Neural progenitor cell (in vitro differentiated cells): ENCODE data around the gene PLA2G4B. TPM values are rescaled to one million over a fixed set of nuclear protein-coding genes. Genes with fewer than 3 reads are reported as not detected.

ENCODE experiments used
- DNase-seq: peaks from one replicate; pipeline ENCODE4 v3.0.0-alpha.2; 2016; ENCODE audit warnings: low spot score
- H2AFZ ChIP-seq: fragments of 200-600 bp; sonication (generic); replicated peaks from 2 replicates; pipeline ENCODE4 v1.6.1; 2016; ENCODE audit warnings: antibody characterized with exemption
- H3F3A ChIP-seq: fragments of 200-600 bp; sonication (generic); 2 replicates; pipeline ENCODE4 v1.6.1; 2016; ENCODE audit warnings: antibody characterized with exemption, low read depth
- H3K27ac ChIP-seq: fragments of 200-600 bp; sonication (generic); 2 replicates; pipeline ENCODE4 v1.5.1; 2016; ENCODE audit warnings: mild to moderate bottlenecking
- H3K27me3 ChIP-seq: fragments of 200-600 bp; sonication (generic); 2 replicates; pipeline ENCODE4 v1.6.1; 2016; ENCODE audit warnings: mild to moderate bottlenecking, moderate library complexity
- H3K36me3 ChIP-seq: fragments of 200-600 bp; sonication (generic); 2 replicates; pipeline ENCODE4 v1.5.1; 2016
- H3K4me1 ChIP-seq: fragments of 200-600 bp; sonication (generic); 2 replicates; pipeline ENCODE4 v1.6.1; 2016; ENCODE audit warnings: mixed run types
- H3K4me2 ChIP-seq: fragments of 200-600 bp; sonication (generic); 2 replicates; pipeline ENCODE4 v1.6.1; 2016
- H3K4me3 ChIP-seq: fragments of 200-600 bp; sonication (generic); 2 replicates; pipeline ENCODE4 v1.5.1; 2016
- H3K79me2 ChIP-seq: fragments of 200-600 bp; sonication (generic); 2 replicates; pipeline ENCODE4 v1.6.1; 2016; ENCODE audit warnings: low read depth
- H3K9ac ChIP-seq: fragments of 200-600 bp; sonication (generic); 2 replicates; pipeline ENCODE4 v1.6.1; 2016
- H3K9me3 ChIP-seq: fragments of 200-600 bp; sonication (generic); 2 replicates; pipeline ENCODE4 v1.5.1; 2016; ENCODE audit warnings: low read depth
- H4K20me1 ChIP-seq: fragments of 200-600 bp; sonication (generic); 2 replicates; pipeline ENCODE4 v1.6.1; 2016; ENCODE audit warnings: low read depth
- H3K27ac Mint-ChIP-seq: 3 replicates; pipeline ENCODE4 v1.8.0; 2021; ENCODE audit warnings: mixed read lengths
- H3K27me3 Mint-ChIP-seq: 2 replicates; pipeline ENCODE4 v1.8.0; 2022; ENCODE audit warnings: low read depth, mild to moderate bottlenecking, inconsistent platforms, moderate library complexity, mixed read lengths; ENCODE audit not compliant: insufficient read depth
- H3K36me3 Mint-ChIP-seq: 3 replicates; pipeline ENCODE4 v1.8.0; 2021; ENCODE audit warnings: mixed read lengths
- H3K4me1 Mint-ChIP-seq: 3 replicates; pipeline ENCODE4 v1.8.0; 2021; ENCODE audit warnings: mixed read lengths
- H3K4me3 Mint-ChIP-seq: 3 replicates; pipeline ENCODE4 v1.8.0; 2021; ENCODE audit warnings: mild to moderate bottlenecking, moderate library complexity, mixed read lengths
- H3K9me3 Mint-ChIP-seq: 3 replicates; pipeline ENCODE4 v1.8.0; 2020; ENCODE audit warnings: mixed read lengths
- EZH2 ChIP-seq: fragments of 200-600 bp; sonication (generic); IDR thresholded peaks from 2 replicates; pipeline ENCODE4 v1.6.1; 2017; ENCODE audit warnings: antibody characterized with exemption, mild to moderate bottlenecking, moderate library complexity
- EZH2phosphoT487 ChIP-seq: fragments of 200-600 bp; sonication (generic); IDR thresholded peaks from 2 replicates; pipeline ENCODE4 v1.6.1; 2017; ENCODE audit warnings: antibody characterized with exemption
- total RNA-seq: library from RNA; depleted of rRNA; stranded (reverse); fragments of >200 nt; gene quantifications from 2 replicates; pipeline ENCODE4 v1.2.3, GENCODE V29; 2015; ENCODE audit warnings: low replicate concordance
- TF ChIP-seq, protein P1 (sequence below): fragments of 200-600 bp; sonication (generic); IDR thresholded peaks from 2 replicates; pipeline ENCODE4 v1.5.1; 2017; ENCODE audit warnings: antibody characterized with exemption, mild to moderate bottlenecking

Gene PLA2G4B
- total RNA-seq, 1 donor from 2014 or later, result 2.0 TPM

GRCh38 chr15:41809121-41809520, 29.5 kb upstream of the PLA2G4B start:
- Histone ChIP-seq H3K79me2 (no peaks in the 10 kb centered on the region), H2AFZ (no peak overlapping the region), H3F3A (no peaks in the 10 kb centered on the region), H3K4me1 (no peaks in the 10 kb centered on the region), H3K27me3 (no peaks in the 10 kb centered on the region), H3K9me3 (no peaks in the 10 kb centered on the region), H3K4me3 (no peak overlapping the region), H3K4me2 (no peak overlapping the region), H3K27ac (no peak overlapping the region), H4K20me1 (no peaks in the 10 kb centered on the region), H3K36me3 (no peaks in the 10 kb centered on the region), H3K9ac (no peak overlapping the region)
- Mint-ChIP-seq H3K27me3 (no peaks in the 10 kb centered on the region), H3K9me3 (no peaks in the 10 kb centered on the region), H3K36me3 (peaks cover 4% of the 10 kb centered on the region), H3K4me1 (peaks cover 12% of the 10 kb centered on the region), H3K27ac (no peak overlapping the region), H3K4me3 (no peak overlapping the region)
- no peak for DNase-seq
- TF ChIP-seq EZH2phosphoT487 (no peak), EZH2 (no peak)

DNA sequence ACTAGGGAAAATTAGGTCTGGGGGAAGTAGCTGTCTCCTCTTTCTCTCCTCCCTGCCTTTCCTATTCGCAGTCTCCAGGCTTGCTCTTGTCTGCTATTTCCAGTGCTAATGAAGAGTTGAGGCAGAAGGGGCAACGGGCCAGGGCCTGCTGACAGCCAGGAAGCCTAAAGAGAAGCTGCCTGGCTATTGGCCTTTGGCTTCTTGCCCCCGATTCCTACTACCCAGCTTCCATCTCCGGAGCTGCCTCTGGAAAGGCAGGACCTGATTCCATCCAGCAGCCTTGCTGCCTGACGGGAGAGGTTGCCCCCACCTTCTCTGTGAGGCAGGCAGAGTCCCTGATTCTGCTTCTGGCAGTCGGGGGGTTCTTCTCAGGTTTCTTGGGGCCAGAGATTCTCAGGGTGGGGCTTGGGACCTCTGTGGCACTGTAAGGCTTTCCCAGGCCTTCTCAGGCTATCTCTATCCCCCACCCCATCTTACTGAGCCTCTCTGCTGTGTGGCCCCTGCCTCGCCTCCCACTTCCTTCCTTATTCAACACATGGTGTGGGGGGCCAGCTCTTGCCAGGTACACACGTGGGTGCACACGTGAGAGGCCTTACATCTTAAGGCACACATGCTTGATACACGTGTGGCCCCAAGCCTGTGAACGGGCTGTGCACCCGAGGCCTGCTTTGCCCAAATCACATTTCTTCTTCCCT, 29.0 kb upstream of the PLA2G4B start:
- Histone ChIP-seq H3K4me2 (no peak overlapping the region), H3K9ac (no peak overlapping the region), H3K27ac (no peak overlapping the region), H3K9me3 (no peaks in the 10 kb centered on the region), H3K4me3 (no peak overlapping the region), H3K36me3 (no peaks in the 10 kb centered on the region), H4K20me1 (no peaks in the 10 kb centered on the region), H2AFZ (no peak overlapping the region), H3K27me3 (no peaks in the 10 kb centered on the region), H3K4me1 (no peaks in the 10 kb centered on the region), H3F3A (no peaks in the 10 kb centered on the region), H3K79me2 (no peaks in the 10 kb centered on the region)
- H3K4me1 Mint-ChIP-seq, result peaks cover 7% of the 10 kb centered on the region
- no peaks in the 10 kb centered on the region for H3K9me3 Mint-ChIP-seq
- H3K27me3 Mint-ChIP-seq, result no peaks in the 10 kb centered on the region
- DNase-seq, result no peak
- H3K36me3 Mint-ChIP-seq, result peaks cover 4% of the 10 kb centered on the region
- no peak overlapping the region for H3K4me3 Mint-ChIP-seq
- H3K27ac Mint-ChIP-seq, result no peak overlapping the region
- TF ChIP-seq EZH2phosphoT487 (no peak), EZH2 (no peak)
- TF ChIP-seq, protein P1, sequence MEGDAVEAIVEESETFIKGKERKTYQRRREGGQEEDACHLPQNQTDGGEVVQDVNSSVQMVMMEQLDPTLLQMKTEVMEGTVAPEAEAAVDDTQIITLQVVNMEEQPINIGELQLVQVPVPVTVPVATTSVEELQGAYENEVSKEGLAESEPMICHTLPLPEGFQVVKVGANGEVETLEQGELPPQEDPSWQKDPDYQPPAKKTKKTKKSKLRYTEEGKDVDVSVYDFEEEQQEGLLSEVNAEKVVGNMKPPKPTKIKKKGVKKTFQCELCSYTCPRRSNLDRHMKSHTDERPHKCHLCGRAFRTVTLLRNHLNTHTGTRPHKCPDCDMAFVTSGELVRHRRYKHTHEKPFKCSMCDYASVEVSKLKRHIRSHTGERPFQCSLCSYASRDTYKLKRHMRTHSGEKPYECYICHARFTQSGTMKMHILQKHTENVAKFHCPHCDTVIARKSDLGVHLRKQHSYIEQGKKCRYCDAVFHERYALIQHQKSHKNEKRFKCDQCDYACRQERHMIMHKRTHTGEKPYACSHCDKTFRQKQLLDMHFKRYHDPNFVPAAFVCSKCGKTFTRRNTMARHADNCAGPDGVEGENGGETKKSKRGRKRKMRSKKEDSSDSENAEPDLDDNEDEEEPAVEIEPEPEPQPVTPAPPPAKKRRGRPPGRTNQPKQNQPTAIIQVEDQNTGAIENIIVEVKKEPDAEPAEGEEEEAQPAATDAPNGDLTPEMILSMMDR, result no peak

DNA sequence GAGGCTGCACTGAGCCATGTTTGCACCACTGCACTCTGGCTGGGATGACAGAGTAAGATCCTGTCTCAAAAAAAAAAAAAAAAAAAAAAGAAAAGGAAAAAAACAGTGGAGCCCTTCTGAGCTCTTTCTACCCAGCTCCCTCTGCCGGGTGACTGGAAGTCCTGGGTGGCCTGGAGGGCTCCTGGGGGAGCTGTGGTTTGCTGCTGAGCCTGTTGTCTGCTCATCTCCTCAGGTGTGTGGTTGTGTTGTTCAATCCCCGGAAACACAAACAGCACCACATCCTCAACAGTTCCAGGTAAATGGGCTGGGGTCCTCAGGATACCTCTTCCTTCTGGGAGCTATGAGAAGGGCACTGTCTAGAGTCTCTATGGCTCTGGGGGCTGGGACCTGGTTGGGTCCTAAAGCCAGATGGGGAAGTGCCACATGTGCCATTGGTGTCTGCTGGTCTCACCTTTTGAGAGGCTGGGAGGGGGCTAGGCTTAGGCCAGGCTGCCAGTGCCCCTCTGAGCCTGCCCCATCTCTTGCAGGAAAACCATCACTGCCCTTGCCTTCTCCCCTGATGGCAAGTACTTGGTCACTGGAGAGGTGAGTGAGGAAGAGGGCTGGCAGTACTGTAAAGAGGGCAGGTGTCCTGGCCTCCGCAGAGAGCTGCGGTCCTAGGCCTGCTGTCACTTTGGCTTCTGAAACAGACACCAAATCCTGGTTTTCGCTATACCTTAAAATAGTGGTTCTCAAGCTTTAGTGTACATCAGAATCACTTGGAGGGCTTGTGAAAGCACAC, 27.8 kb upstream of the PLA2G4B start:
- Mint-ChIP-seq H3K4me1 (peaks cover 4% of the 10 kb centered on the region), H3K4me3 (no peak overlapping the region), H3K36me3 (peaks cover 5% of the 10 kb centered on the region), H3K9me3 (no peaks in the 10 kb centered on the region), H3K27me3 (no peaks in the 10 kb centered on the region), H3K27ac (no peak overlapping the region)
- Histone ChIP-seq H2AFZ (no peak overlapping the region), H3K79me2 (no peaks in the 10 kb centered on the region), H3K27me3 (no peaks in the 10 kb centered on the region), H3K4me3 (no peak overlapping the region), H3K36me3 (no peaks in the 10 kb centered on the region), H3K27ac (no peak overlapping the region), H3F3A (no peaks in the 10 kb centered on the region), H3K4me1 (no peaks in the 10 kb centered on the region), H3K4me2 (no peak overlapping the region), H3K9ac (no peak overlapping the region), H3K9me3 (no peaks in the 10 kb centered on the region), H4K20me1 (no peaks in the 10 kb centered on the region)
- no peak for DNase-seq
- TF ChIP-seq, protein P1, result no peak
- TF ChIP-seq EZH2phosphoT487 (no peak), EZH2 (no peak)
